Pancreas (tissue), 10 donors: ENCODE measurements around the gene CELF2. TPM values are rescaled to one million over a fixed set of nuclear protein-coding genes. Genes with fewer than 3 reads are reported as not detected.

Experiments
- ATAC-seq, 4 donors: fragments of 200-7000 bp; cut with Tn5 transposase; one replicate each; pipeline versions ENCODE4 v1.8.0 to v1.9.1; 2020; ENCODE audit warnings: mild to moderate bottlenecking in 4 of 4, moderate library complexity in 4 of 4
- DNase-seq, 6 donors: peaks; one replicate each; pipeline ENCODE4 v3.0.0-alpha.2; 2020
- FAIRE-seq: peaks from 2 replicates; lab custom pipeline; 2012; peaks lifted over from hg19 to GRCh38; lab: Jason Lieb, UNC
- H3K27ac ChIP-seq, 4 donors: fragments of 200-600 bp; sonication (generic); 1 replicate in 3 of 4; 2 replicates in 1 of 4; pipeline versions ENCODE4 v1.5.0 to v1.8.0; 2020
- H3K27me3 ChIP-seq, 4 donors: fragments of 200-600 bp; one replicate each; pipeline ENCODE4 v1.8.0; 2021
- H3K36me3 ChIP-seq, 3 donors: fragments of 200-600 bp; sonication (generic) in 1 of 3; one replicate each; pipeline versions ENCODE4 v1.5.0 to v1.8.0; 2020 to 2021
- H3K4me1 ChIP-seq, 3 donors: fragments of 200-600 bp; one replicate each; pipeline ENCODE4 v1.8.0; 2021
- H3K4me3 ChIP-seq, 4 donors: fragments of 200-600 bp; sonication (generic) in 2 of 4; one replicate each; pipeline versions ENCODE4 v1.5.0 to v1.8.0; 2020 to 2021
- H3K9me3 ChIP-seq, 4 donors: fragments of 200-600 bp; one replicate each; pipeline ENCODE4 v1.8.0; 2021
- CTCF ChIP-seq, 4 donors: fragments of 200-600 bp; sonication (generic) in 3 of 4; IDR thresholded peaks; one replicate each; pipeline versions ENCODE4 v1.5.0 to v1.8.0; 2021; ENCODE audit warnings: antibody characterized with exemption in 4 of 4
- WGBS, 2 donors: extraction: QIAGEN DNeasy Blood & Tissue Kit; methylation state at CpG; one replicate each; pipeline ENCODE4 v1.1.7; 2013; 5-methylcytosine and 5-hydroxymethylcytosine counted together
- intact Hi-C, 3 donors: fragments of 100-400 bp; cut with DNase I; formaldehyde crosslinking; loops; one replicate each; pipeline versions ENCODE4 v1.11.1 to v1.14.2; 2022
- polyA plus RNA-seq, 2 donors: library from polyadenylated mRNA; stranded (reverse); fragments of 200-250 nt; gene quantifications; one replicate each; pipeline ENCODE4 v1.2.3, GENCODE V29; 2013
- total RNA-seq, 6 donors: library from RNA; stranded (reverse); fragmentation: NEBNext Ultra II Directional in 4 of 6; extraction: Animal tissue kit (Norgen Biotek cat#: 25700) in 4 of 6; gene quantifications; one replicate each; pipeline versions ENCODE4 v1.2.1 to v1.2.4, GENCODE V29; 2021 to 2023
- donor health status: healthy with polysubstance abuse.
- donor health status: DM: no; HTN: no; CAD: no; lungs with moderate emphysema.
- donor health status: DM: no; HTN: no; CAD: no.
- donor health status: control.
- donor health status: control.
- donor health status: Bipolar disorder and iron deficiency.
- donor health status: DM: yes; HTN: yes; CAD: no.
- donor health status: DM: no; HTN: no; CAD: no.
- donor health status: DM: no; HTN: no; CAD: no.
- donor health status: DM: yes; HTN: yes; CAD: no.

The CELF2 gene
- total and polyA plus RNA-seq, 8 donors: 1.2 to 11.7 (median 2.2) TPM

DNA sequence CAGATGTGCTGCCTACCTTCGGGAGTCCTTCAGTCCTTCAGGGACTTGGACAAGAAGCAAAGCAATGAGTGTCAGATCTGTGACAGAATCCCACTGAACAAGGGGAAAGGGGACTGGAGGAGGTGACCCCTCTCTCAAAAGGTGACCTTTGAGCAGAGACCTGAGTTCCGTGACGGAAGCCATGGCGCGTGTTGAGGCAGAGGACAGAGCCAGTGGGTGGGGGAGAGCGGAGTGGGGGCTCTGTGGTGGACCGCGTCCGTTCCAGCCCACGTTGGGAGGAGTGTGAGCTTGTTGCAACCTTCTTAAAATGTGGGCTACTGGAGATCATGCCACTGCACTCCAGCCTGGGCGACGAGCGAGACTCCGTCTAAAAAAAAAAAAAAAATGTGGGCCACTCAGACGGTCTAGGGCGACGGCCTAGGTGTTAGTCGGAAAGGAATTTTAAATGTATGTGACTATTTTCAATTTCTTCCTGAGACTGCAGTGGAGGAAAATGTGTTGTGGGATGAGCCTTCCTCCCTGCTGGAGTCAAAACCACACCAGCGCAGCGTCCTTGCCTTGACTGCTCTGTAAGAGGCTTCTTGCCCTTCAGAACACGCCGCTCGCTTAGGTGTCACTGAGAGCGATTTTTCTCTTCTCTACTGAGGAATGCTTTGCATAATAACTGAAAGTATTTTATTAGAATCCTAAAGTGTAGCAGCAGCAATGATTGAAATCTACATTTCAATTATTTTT, 272.7 kb downstream of the CELF2 start:
- Histone ChIP-seq H3K36me3 (no peaks in the 10 kb centered on the region), H3K9me3 (no peaks in the 10 kb centered on the region), H3K27me3 (no peaks in the 10 kb centered on the region), H3K4me3 (no peak overlapping the region), H3K27ac (no peak overlapping the region), H3K4me1 (no peaks in the 10 kb centered on the region)
- 90 to 93% methylated on average over 24 of the region's 24 CpGs for WGBS, 2 donors
- FAIRE-seq (no peak), DNase-seq (no peak), ATAC-seq (no peak)
- no peak for TF ChIP-seq CTCF (IDR thresholded peaks at IDR 0.05)
- intact Hi-C loops: no loop called here

DNA sequence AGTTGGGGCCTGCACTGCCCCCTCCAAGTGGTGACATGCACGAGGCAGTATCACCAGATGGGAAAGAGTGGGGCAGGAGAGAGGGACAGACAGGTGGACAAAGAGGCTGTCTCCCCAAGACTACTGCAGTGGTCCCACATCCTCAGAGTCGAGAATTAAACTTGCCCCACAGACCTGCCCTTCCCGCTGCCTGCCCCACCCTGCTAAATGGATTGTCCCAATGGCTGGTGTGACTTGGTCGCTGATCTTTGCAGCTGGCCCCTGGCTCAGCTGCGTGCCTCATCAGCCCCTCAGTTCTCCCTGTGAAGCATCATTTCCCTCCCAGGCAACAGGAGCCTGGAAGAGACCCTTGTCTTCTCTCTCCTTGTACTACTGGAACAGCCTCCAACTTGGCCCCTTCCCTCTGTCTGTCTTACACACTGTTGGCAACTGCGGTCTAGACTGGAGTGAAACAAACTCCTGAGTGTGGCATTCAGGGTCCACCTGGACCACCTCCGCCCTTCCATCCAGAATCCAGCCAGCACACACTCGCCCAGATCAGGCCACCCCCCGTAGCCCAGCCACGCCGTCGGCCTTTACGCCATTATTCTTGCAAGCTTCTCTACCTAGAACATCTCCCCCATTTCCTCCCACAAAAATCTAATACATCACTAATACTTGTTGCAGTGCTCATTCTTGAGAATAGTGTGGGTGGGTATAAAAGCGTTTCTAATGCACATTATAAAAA, 275.1 kb downstream of the CELF2 start:
- no peak for DNase-seq
- no peak for ATAC-seq
- no peak overlapping the region for H3K4me3 ChIP-seq
- H3K27me3 ChIP-seq: no peaks in the 10 kb centered on the region
- no peaks in the 10 kb centered on the region for H3K36me3 ChIP-seq
- H3K9me3 ChIP-seq: no peaks in the 10 kb centered on the region
- no peak for FAIRE-seq
- WGBS, 2 donors: 79 to 85% methylated on average over 14 of the region's 14 CpGs
- no peaks in the 10 kb centered on the region for H3K4me1 ChIP-seq
- no peak for TF ChIP-seq CTCF (IDR thresholded peaks at IDR 0.05)
- intact Hi-C loops: no loop called here
- H3K27ac ChIP-seq: no peak overlapping the region

GRCh38 chr10:11293332-11293731, 275.7 kb downstream of the CELF2 start:
- no peak for TF ChIP-seq CTCF (IDR thresholded peaks at IDR 0.05)
- 69 to 84% methylated on average over 7 of the region's 7 CpGs for WGBS, 2 donors
- FAIRE-seq: no peak
- Histone ChIP-seq H3K27me3 (no peaks in the 10 kb centered on the region), H3K36me3 (no peaks in the 10 kb centered on the region), H3K4me1 (no peaks in the 10 kb centered on the region), H3K4me3 (no peak overlapping the region), H3K9me3 (no peaks in the 10 kb centered on the region), H3K27ac (no peak overlapping the region)
- no peak for ATAC-seq
- intact Hi-C loops: no loop called here
- no peak for DNase-seq

DNA sequence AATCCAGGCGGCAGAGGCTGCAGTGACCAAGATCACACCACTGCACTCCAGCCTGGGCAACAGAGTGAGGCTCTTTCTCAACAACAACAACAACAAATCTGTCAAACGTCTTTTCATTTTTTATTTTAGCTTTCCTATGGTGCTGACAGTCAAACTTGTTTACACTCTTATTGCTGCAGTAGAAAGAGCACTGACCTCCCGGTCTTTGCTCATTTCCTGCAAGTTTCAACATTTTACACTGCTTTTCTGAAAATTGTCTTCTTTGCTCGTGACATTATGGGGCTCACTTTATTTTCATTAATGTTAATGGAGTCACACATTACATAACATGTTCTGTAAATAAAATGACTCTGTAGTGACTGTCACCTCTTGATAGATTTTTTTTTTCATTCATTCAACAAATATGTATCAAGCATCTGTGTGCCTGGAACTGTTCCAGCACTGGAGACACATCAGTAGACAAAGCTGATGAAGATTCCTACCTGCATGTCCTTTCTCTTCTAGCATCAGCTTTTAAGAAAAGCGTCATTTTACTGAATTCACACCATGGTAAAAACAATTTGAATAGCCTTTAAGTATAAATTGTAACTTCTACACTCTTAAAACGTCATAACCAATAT, 277.3 kb downstream of the CELF2 start:
- FAIRE-seq (no peak), DNase-seq (no peak), ATAC-seq (no peak)
- H3K36me3 ChIP-seq: no peaks in the 10 kb centered on the region
- intact Hi-C loops: no loop called here
- WGBS, 2 donors: 53 to 59% methylated on average over 6 of the region's 6 CpGs
- no peaks in the 10 kb centered on the region for H3K9me3 ChIP-seq
- H3K4me3 ChIP-seq: no peak overlapping the region
- H3K27ac ChIP-seq: no peak overlapping the region
- TF ChIP-seq CTCF (IDR thresholded peaks at IDR 0.05): no peak
- no peaks in the 10 kb centered on the region for H3K4me1 ChIP-seq
- no peaks in the 10 kb centered on the region for H3K27me3 ChIP-seq
